DND-41 (cell line): Measurements from ENCODE around the gene ALG6.

Experiments
- ATAC-seq: fragments of 200-7000 bp; cut with Tn5 transposase; 3 replicates; pipeline ENCODE4 v1.9.1; 2021; ENCODE audit warnings: low read depth; ENCODE audit not compliant: insufficient read depth
- DNase-seq: peaks from one replicate; pipeline ENCODE4 v3.0.0-alpha.2; 2020
- H2AFZ ChIP-seq: 2 replicates; pipeline ENCODE4 v1.6.0; 2012; ENCODE audit warnings: low read depth, low read length
- H3K27ac ChIP-seq: 2 replicates; pipeline ENCODE4 v1.5.1; 2012; ENCODE audit warnings: low read length, inconsistent platforms
- H3K27me3 ChIP-seq: fragments of 200-600 bp; sonication (generic); 2 replicates; pipeline ENCODE4 v1.6.0; 2012; ENCODE audit warnings: low read length, mild to moderate bottlenecking, inconsistent platforms; ENCODE audit not compliant: insufficient read depth, poor library complexity
- H3K36me3 ChIP-seq: 2 replicates; pipeline ENCODE4 v1.5.1; 2012; ENCODE audit warnings: low read length, inconsistent platforms; ENCODE audit not compliant: insufficient read depth
- H3K4me1 ChIP-seq: 2 replicates; pipeline ENCODE4 v1.5.1; 2012; ENCODE audit warnings: mild to moderate bottlenecking, low read length; ENCODE audit not compliant: insufficient read depth
- H3K4me2 ChIP-seq: 2 replicates; pipeline ENCODE4 v1.6.0; 2012; ENCODE audit warnings: mild to moderate bottlenecking, moderate library complexity, low read length, inconsistent platforms; ENCODE audit not compliant: insufficient read depth
- H3K4me3 ChIP-seq, 2 experiments: fragments of 200-600 bp in 1 of 2; shearing (Covaris generic) in 1 of 2; 2 replicates each; pipeline ENCODE4 v1.5.1; 2012 to 2016; ENCODE audit warnings: inconsistent platforms in 2 of 2, low read length in 2 of 2, mild to moderate bottlenecking in 2 of 2, low read depth in 1 of 2, moderate library complexity in 1 of 2
- H3K79me2 ChIP-seq: 2 replicates; pipeline ENCODE4 v1.6.0; 2012; ENCODE audit warnings: low read length, inconsistent platforms; ENCODE audit not compliant: insufficient read depth
- H3K9ac ChIP-seq: 2 replicates; pipeline ENCODE4 v1.6.0; 2012; ENCODE audit warnings: low read depth, mild to moderate bottlenecking, inconsistent platforms, low read length, moderate library complexity
- H3K9me3 ChIP-seq: 2 replicates; pipeline ENCODE4 v1.5.1; 2012; ENCODE audit warnings: low read length, moderate library complexity, mild to moderate bottlenecking, inconsistent platforms; ENCODE audit not compliant: insufficient read depth, severe bottlenecking
- H4K20me1 ChIP-seq: 2 replicates; pipeline ENCODE4 v1.6.0; 2012; ENCODE audit warnings: low read length; ENCODE audit not compliant: insufficient read depth
- CTCF ChIP-seq: IDR thresholded peaks from 2 replicates; pipeline ENCODE4 v1.5.1; 2012; ENCODE audit warnings: borderline replicate concordance, low read length, moderate library complexity, mild to moderate bottlenecking; ENCODE audit not compliant: poor library complexity, severe bottlenecking; ENCODE audit errors: extremely low read depth
- EZH2 ChIP-seq: IDR thresholded peaks from 3 replicates; pipeline ENCODE4 v1.6.1; 2012; ENCODE audit warnings: borderline replicate concordance, low read depth, mild to moderate bottlenecking, moderate library complexity, low read length, inconsistent platforms; ENCODE audit not compliant: severe bottlenecking

ALG6 gene

GRCh38 chr1:63321785-63322113, 45.7 kb upstream of the ALG6 start:
- ATAC-seq (no peak), DNase-seq (no peak)
- Histone ChIP-seq H3K27me3 (no peaks in the 10 kb centered on the region), H3K4me2 (no peak overlapping the region), H3K9me3 (peaks cover 2% of the 10 kb centered on the region), H4K20me1 (no peaks in the 10 kb centered on the region), H3K27ac (no peak overlapping the region), H2AFZ (no peak overlapping the region), H3K4me3 (no peak overlapping the region), H3K36me3 (no peaks in the 10 kb centered on the region), H3K4me1 (no peaks in the 10 kb centered on the region), H3K79me2 (no peaks in the 10 kb centered on the region), H3K9ac (no peak overlapping the region)
- TF ChIP-seq EZH2: no peak
- TF ChIP-seq CTCF: no peak

- H3K4me3 ChIP-seq: no peak within 1 kb of the TSS
- no peaks in the 10 kb centered on the region for H3K27me3 ChIP-seq
- H3K4me2 ChIP-seq: no peak within 1 kb of the TSS
- peaks cover 2% of the 10 kb centered on the region for H3K9me3 ChIP-seq
- no peak for DNase-seq
- no peak within 1 kb of the TSS for H2AFZ ChIP-seq
- no peak within 1 kb of the TSS for H3K9ac ChIP-seq
- H3K79me2 ChIP-seq: no peaks in the 10 kb centered on the region
- no peaks in the 10 kb centered on the region for H3K4me1 ChIP-seq
- TF ChIP-seq CTCF: no peak
- no peak for TF ChIP-seq EZH2
- ATAC-seq: no peak
- no peaks in the 10 kb centered on the region for H3K36me3 ChIP-seq
- H4K20me1 ChIP-seq: no peaks in the 10 kb centered on the region
- no peak within 1 kb of the TSS for H3K27ac ChIP-seq
Measured at GRCh38 chr1:63322114-63322943, 45.1 kb upstream of the ALG6 start, which contains the start of gene FOXD3. Gene FOXD3 (plus strand): TSS chr1:63322567. CDS start chr1:63323059, 492 bp downstream.

GRCh38 chr1:63322944-63323864, 44.2 kb upstream of the ALG6 start:
- no peak overlapping the region for H3K4me3 ChIP-seq
- TF ChIP-seq CTCF (no peak), EZH2 (no peak)
- H3K79me2 ChIP-seq: no peaks in the 10 kb centered on the region
- H3K27me3 ChIP-seq: no peaks in the 10 kb centered on the region
- no peaks in the 10 kb centered on the region for H3K4me1 ChIP-seq
- H4K20me1 ChIP-seq: no peaks in the 10 kb centered on the region
- DNase-seq: no peak
- H3K9me3 ChIP-seq: peaks cover 2% of the 10 kb centered on the region
- ATAC-seq: no peak
- H3K27ac ChIP-seq: no peak overlapping the region
- H3K36me3 ChIP-seq: no peaks in the 10 kb centered on the region
- H2AFZ ChIP-seq: no peak overlapping the region
- no peak overlapping the region for H3K4me2 ChIP-seq
- no peak overlapping the region for H3K9ac ChIP-seq
